ENCODE measurements around the gene PHYHIPL.

Gene PHYHIPL

DNA sequence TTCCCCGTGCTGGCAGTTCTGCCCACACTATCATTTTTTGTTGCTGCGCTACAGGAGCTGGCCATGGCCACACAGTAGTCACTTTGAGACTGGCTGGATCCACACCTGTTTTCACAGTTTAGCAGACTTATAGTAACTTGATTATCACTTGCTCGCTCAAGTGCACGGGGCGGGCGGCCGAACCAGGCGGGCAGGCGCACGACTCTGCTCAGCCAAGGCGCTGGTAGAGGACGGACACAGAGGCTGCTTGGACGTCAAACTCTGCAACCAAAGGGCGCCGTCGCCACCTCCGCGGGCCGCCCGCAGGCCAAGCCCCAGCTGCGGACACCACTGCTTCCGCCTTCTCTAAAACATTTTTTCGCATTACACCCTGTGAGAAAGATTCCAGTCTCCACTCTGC lies 38.4 kb upstream of the PHYHIPL start:
- H2BK120ac ChIP-seq (ENCODE audit: low read depth, low read length): no peak overlapping the region
- peak overlapping the region; percentile 57 for H3K23ac ChIP-seq (ENCODE audit: low read depth, low read length, poor library complexity)
- H2AK5ac ChIP-seq (ENCODE audit: low read depth, low read length): no peak overlapping the region
- no peak overlapping the region for H2BK15ac ChIP-seq (ENCODE audit: low read length)
- H3K36me3 ChIP-seq (replicated peaks in 1 of 2; ENCODE audit: control insufficient read depth in 2 of 2, insufficient read depth in 2 of 2, low read length in 2 of 2): no peaks in the 10 kb centered on the region
- no peak overlapping the region for H2BK5ac ChIP-seq (ENCODE audit: low read length)
- no peak overlapping the region for H3K14ac ChIP-seq (ENCODE audit: low read length)
- H4K91ac ChIP-seq (ENCODE audit: low read depth, low read length, poor library complexity): no peak overlapping the region
- peak overlapping the region; percentile 76 for H4K8ac ChIP-seq (ENCODE audit: low read depth, low read length)
- peak overlapping the region; percentile 51 for H3K18ac ChIP-seq (ENCODE audit: low read length)
- peaks cover 0 to 2% of the 10 kb centered on the region in 2 donors for H3K4me1 ChIP-seq (ENCODE audit: control insufficient read depth in 2 of 2, insufficient read depth in 1 of 2, low read depth in 1 of 2, low read length in 2 of 2)
- no peak overlapping the region for H3K4ac ChIP-seq (ENCODE audit: low read length)
- no peaks in the 10 kb centered on the region for H3K9me3 ChIP-seq (replicated peaks in 1 of 2; ENCODE audit: control insufficient read depth in 2 of 2, insufficient read depth in 1 of 2, low read depth in 1 of 2, low read length in 2 of 2)
- H3K27me3 ChIP-seq (ENCODE audit: control insufficient read depth in 3 of 3, insufficient read depth in 3 of 3, low read depth in 1 of 3, low read length in 3 of 3): no peaks in the 10 kb centered on the region
- H2BK12ac ChIP-seq (ENCODE audit: low read length): no peak overlapping the region
- H3K4me2 ChIP-seq (ENCODE audit: insufficient read depth, low read length, poor library complexity, severe bottlenecking): no peak overlapping the region
- peak overlapping the region; percentile 60 for H3K9ac ChIP-seq (ENCODE audit: low read depth, low read length, poor library complexity)
- no peak overlapping the region for H3K27ac ChIP-seq (replicated peaks; ENCODE audit: low read length)
- no peaks in the 10 kb centered on the region for H3K79me1 ChIP-seq (ENCODE audit: low read depth, low read length)
- no CpG with 5 or more reads among the region's 23 CpGs for WGBS, 2 donors (ENCODE audit: extremely low coverage in 2 of 2, insufficient read length in 2 of 2, insufficient replicate concordance in 1 of 2)
- H3K4me3 ChIP-seq (ENCODE audit: low read length in 2 of 2): no peak overlapping the region
- DNase-seq (ENCODE audit: low spot score): no peak
- H2AFZ ChIP-seq (ENCODE audit: low read length): no peak overlapping the region

- H3K27ac ChIP-seq (replicated peaks; ENCODE audit: low read length): no peak overlapping the region
- no peak overlapping the region for H2AFZ ChIP-seq (ENCODE audit: low read length)
- no peaks in the 10 kb centered on the region for H3K27me3 ChIP-seq (ENCODE audit: control insufficient read depth in 3 of 3, insufficient read depth in 3 of 3, low read depth in 1 of 3, low read length in 3 of 3)
- no peak for DNase-seq (ENCODE audit: low spot score)
- WGBS, 2 donors (ENCODE audit: extremely low coverage in 2 of 2, insufficient read length in 2 of 2, insufficient replicate concordance in 1 of 2): no CpG with 5 or more reads among the region's 1 CpG
- no peaks in the 10 kb centered on the region for H3K9me3 ChIP-seq (replicated peaks in 1 of 2; ENCODE audit: control insufficient read depth in 2 of 2, insufficient read depth in 1 of 2, low read depth in 1 of 2, low read length in 2 of 2)
- no peak overlapping the region for H4K8ac ChIP-seq (ENCODE audit: low read depth, low read length)
- no peak overlapping the region for H2AK5ac ChIP-seq (ENCODE audit: low read depth, low read length)
- H3K9ac ChIP-seq (ENCODE audit: low read depth, low read length, poor library complexity): no peak overlapping the region
- H3K4me3 ChIP-seq (ENCODE audit: low read length in 2 of 2): no peak overlapping the region
- no peak overlapping the region for H3K23ac ChIP-seq (ENCODE audit: low read depth, low read length, poor library complexity)
- H2BK120ac ChIP-seq (ENCODE audit: low read depth, low read length): no peak overlapping the region
- no peak overlapping the region for H2BK12ac ChIP-seq (ENCODE audit: low read length)
- H2BK15ac ChIP-seq (ENCODE audit: low read length): no peak overlapping the region
- H3K79me1 ChIP-seq (ENCODE audit: low read depth, low read length): no peaks in the 10 kb centered on the region
- H3K4ac ChIP-seq (ENCODE audit: low read length): no peak overlapping the region
- no peak overlapping the region for H2BK5ac ChIP-seq (ENCODE audit: low read length)
- no peak overlapping the region for H3K4me2 ChIP-seq (ENCODE audit: insufficient read depth, low read length, poor library complexity, severe bottlenecking)
- H4K91ac ChIP-seq (ENCODE audit: low read depth, low read length, poor library complexity): no peak overlapping the region
- H3K4me1 ChIP-seq (ENCODE audit: control insufficient read depth in 2 of 2, insufficient read depth in 1 of 2, low read depth in 1 of 2, low read length in 2 of 2): no peaks in the 10 kb centered on the region
- no peaks in the 10 kb centered on the region for H3K36me3 ChIP-seq (replicated peaks in 1 of 2; ENCODE audit: control insufficient read depth in 2 of 2, insufficient read depth in 2 of 2, low read length in 2 of 2)
- H3K14ac ChIP-seq (ENCODE audit: low read length): no peak overlapping the region
- H3K18ac ChIP-seq (ENCODE audit: low read length): no peak overlapping the region
Observed at GRCh38 chr10:59143544-59143943, 32.9 kb upstream of the PHYHIPL start.

GRCh38 chr10:59148701-59149100 lies 27.7 kb upstream of the PHYHIPL start:
- H3K4me3 ChIP-seq (ENCODE audit: low read length in 2 of 2): no peak overlapping the region
- no peaks in the 10 kb centered on the region for H3K9me3 ChIP-seq (replicated peaks in 1 of 2; ENCODE audit: control insufficient read depth in 2 of 2, insufficient read depth in 1 of 2, low read depth in 1 of 2, low read length in 2 of 2)
- no peaks in the 10 kb centered on the region for H3K27me3 ChIP-seq (ENCODE audit: control insufficient read depth in 3 of 3, insufficient read depth in 3 of 3, low read depth in 1 of 3, low read length in 3 of 3)
- no peak overlapping the region for H2AK5ac ChIP-seq (ENCODE audit: low read depth, low read length)
- H3K18ac ChIP-seq (ENCODE audit: low read length): no peak overlapping the region
- no peak for DNase-seq (ENCODE audit: low spot score)
- H2BK15ac ChIP-seq (ENCODE audit: low read length): no peak overlapping the region
- H3K4me2 ChIP-seq (ENCODE audit: insufficient read depth, low read length, poor library complexity, severe bottlenecking): no peak overlapping the region
- H3K14ac ChIP-seq (ENCODE audit: low read length): no peak overlapping the region
- H3K36me3 ChIP-seq (replicated peaks in 1 of 2; ENCODE audit: control insufficient read depth in 2 of 2, insufficient read depth in 2 of 2, low read length in 2 of 2): no peaks in the 10 kb centered on the region
- H4K91ac ChIP-seq (ENCODE audit: low read depth, low read length, poor library complexity): no peak overlapping the region
- no CpG with 5 or more reads among the region's 2 CpGs for WGBS, 2 donors (ENCODE audit: extremely low coverage in 2 of 2, insufficient read length in 2 of 2, insufficient replicate concordance in 1 of 2)
- H4K8ac ChIP-seq (ENCODE audit: low read depth, low read length): no peak overlapping the region
- no peak overlapping the region for H3K27ac ChIP-seq (replicated peaks; ENCODE audit: low read length)
- no peak overlapping the region for H3K23ac ChIP-seq (ENCODE audit: low read depth, low read length, poor library complexity)
- H2BK12ac ChIP-seq (ENCODE audit: low read length): no peak overlapping the region
- H3K4me1 ChIP-seq (ENCODE audit: control insufficient read depth in 2 of 2, insufficient read depth in 1 of 2, low read depth in 1 of 2, low read length in 2 of 2): no peaks in the 10 kb centered on the region
- no peak overlapping the region for H2BK120ac ChIP-seq (ENCODE audit: low read depth, low read length)
- H3K9ac ChIP-seq (ENCODE audit: low read depth, low read length, poor library complexity): no peak overlapping the region
- H3K79me1 ChIP-seq (ENCODE audit: low read depth, low read length): no peaks in the 10 kb centered on the region
- no peak overlapping the region for H3K4ac ChIP-seq (ENCODE audit: low read length)
- H2AFZ ChIP-seq (ENCODE audit: low read length): no peak overlapping the region
- H2BK5ac ChIP-seq (ENCODE audit: low read length): no peak overlapping the region

GRCh38 chr10:59155556-59155955 lies 20.9 kb upstream of the PHYHIPL start:
- H3K4ac ChIP-seq (ENCODE audit: low read length): no peak overlapping the region
- H2BK5ac ChIP-seq (ENCODE audit: low read length): no peak overlapping the region
- H3K36me3 ChIP-seq (replicated peaks in 1 of 2; ENCODE audit: control insufficient read depth in 2 of 2, insufficient read depth in 2 of 2, low read length in 2 of 2): no peaks in the 10 kb centered on the region
- H3K4me3 ChIP-seq (ENCODE audit: low read length in 2 of 2): no peak overlapping the region
- H3K23ac ChIP-seq (ENCODE audit: low read depth, low read length, poor library complexity): no peak overlapping the region
- H3K27me3 ChIP-seq (ENCODE audit: control insufficient read depth in 3 of 3, insufficient read depth in 3 of 3, low read depth in 1 of 3, low read length in 3 of 3): no peaks in the 10 kb centered on the region
- H3K14ac ChIP-seq (ENCODE audit: low read length): no peak overlapping the region
- H3K4me2 ChIP-seq (ENCODE audit: insufficient read depth, low read length, poor library complexity, severe bottlenecking): no peak overlapping the region
- no peak overlapping the region for H3K27ac ChIP-seq (replicated peaks; ENCODE audit: low read length)
- H2BK12ac ChIP-seq (ENCODE audit: low read length): no peak overlapping the region
- no peak overlapping the region for H2BK15ac ChIP-seq (ENCODE audit: low read length)
- H3K4me1 ChIP-seq (ENCODE audit: control insufficient read depth in 2 of 2, insufficient read depth in 1 of 2, low read depth in 1 of 2, low read length in 2 of 2): no peaks in the 10 kb centered on the region
- no CpG with 5 or more reads among the region's 2 CpGs for whole genome bisulfite sequencing, 2 donors (ENCODE audit: extremely low coverage in 2 of 2, insufficient read length in 2 of 2, insufficient replicate concordance in 1 of 2)
- no peak overlapping the region for H2AK5ac ChIP-seq (ENCODE audit: low read depth, low read length)
- no peak overlapping the region for H4K8ac ChIP-seq (ENCODE audit: low read depth, low read length)
- no peak overlapping the region for H4K91ac ChIP-seq (ENCODE audit: low read depth, low read length, poor library complexity)
- no peak overlapping the region for H3K9ac ChIP-seq (ENCODE audit: low read depth, low read length, poor library complexity)
- DNase-seq (ENCODE audit: low spot score): no peak
- no peak overlapping the region for H3K18ac ChIP-seq (ENCODE audit: low read length)
- H2AFZ ChIP-seq (ENCODE audit: low read length): no peak overlapping the region
- H3K79me1 ChIP-seq (ENCODE audit: low read depth, low read length): no peaks in the 10 kb centered on the region
- H3K9me3 ChIP-seq (replicated peaks in 1 of 2; ENCODE audit: control insufficient read depth in 2 of 2, insufficient read depth in 1 of 2, low read depth in 1 of 2, low read length in 2 of 2): no peaks in the 10 kb centered on the region
- no peak overlapping the region for H2BK120ac ChIP-seq (ENCODE audit: low read depth, low read length)
